ENCODE data around the gene CACNA1B.

- TF ChIP-seq, protein P1, sequence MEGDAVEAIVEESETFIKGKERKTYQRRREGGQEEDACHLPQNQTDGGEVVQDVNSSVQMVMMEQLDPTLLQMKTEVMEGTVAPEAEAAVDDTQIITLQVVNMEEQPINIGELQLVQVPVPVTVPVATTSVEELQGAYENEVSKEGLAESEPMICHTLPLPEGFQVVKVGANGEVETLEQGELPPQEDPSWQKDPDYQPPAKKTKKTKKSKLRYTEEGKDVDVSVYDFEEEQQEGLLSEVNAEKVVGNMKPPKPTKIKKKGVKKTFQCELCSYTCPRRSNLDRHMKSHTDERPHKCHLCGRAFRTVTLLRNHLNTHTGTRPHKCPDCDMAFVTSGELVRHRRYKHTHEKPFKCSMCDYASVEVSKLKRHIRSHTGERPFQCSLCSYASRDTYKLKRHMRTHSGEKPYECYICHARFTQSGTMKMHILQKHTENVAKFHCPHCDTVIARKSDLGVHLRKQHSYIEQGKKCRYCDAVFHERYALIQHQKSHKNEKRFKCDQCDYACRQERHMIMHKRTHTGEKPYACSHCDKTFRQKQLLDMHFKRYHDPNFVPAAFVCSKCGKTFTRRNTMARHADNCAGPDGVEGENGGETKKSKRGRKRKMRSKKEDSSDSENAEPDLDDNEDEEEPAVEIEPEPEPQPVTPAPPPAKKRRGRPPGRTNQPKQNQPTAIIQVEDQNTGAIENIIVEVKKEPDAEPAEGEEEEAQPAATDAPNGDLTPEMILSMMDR (conservative IDR thresholded peaks at IDR 0.05; ENCODE audit: low read depth, low read length), result no peak
- TF ChIP-seq EZH2 (IDR thresholded peaks at IDR 0.05; ENCODE audit: borderline replicate concordance, low read depth, low read length, poor library complexity, severe bottlenecking), result no peak
Observed at GRCh38 chr9:137902646-137903045, 25.1 kb downstream of the CACNA1B start.
